ENCODE data around the gene ACAP3. TPM values are rescaled to one million over a fixed set of nuclear protein-coding genes. Genes with fewer than 3 reads are reported as not detected.

The ACAP3 gene
- total and polyA plus RNA-seq, 10 donors: 12.6 to 89.7 (median 41.5) TPM

DNA sequence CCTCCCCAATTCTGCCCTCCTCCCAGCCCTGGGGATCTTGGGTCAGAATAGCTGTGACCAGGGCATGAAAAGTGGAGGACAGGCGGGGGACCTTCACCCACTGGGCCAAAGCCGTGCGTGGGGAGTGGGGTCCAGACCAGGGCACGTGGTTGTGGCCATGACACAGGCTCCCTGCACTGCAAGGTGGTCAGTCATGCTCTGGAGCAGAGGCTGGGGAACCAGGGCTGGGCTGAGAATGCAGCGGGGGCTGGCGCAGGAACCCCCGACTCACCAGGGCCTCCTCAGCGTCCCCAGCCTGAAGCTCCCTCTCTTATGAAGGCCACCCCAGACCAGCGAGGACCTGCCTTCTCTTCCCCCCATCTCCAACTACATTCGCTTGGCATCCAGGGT lies 38.8 kb upstream of the ACAP3 start:
- H3K4me1 ChIP-seq: peaks cover 15 to 47% (median 33%) of the 10 kb centered on the region in 6 donors

DNA sequence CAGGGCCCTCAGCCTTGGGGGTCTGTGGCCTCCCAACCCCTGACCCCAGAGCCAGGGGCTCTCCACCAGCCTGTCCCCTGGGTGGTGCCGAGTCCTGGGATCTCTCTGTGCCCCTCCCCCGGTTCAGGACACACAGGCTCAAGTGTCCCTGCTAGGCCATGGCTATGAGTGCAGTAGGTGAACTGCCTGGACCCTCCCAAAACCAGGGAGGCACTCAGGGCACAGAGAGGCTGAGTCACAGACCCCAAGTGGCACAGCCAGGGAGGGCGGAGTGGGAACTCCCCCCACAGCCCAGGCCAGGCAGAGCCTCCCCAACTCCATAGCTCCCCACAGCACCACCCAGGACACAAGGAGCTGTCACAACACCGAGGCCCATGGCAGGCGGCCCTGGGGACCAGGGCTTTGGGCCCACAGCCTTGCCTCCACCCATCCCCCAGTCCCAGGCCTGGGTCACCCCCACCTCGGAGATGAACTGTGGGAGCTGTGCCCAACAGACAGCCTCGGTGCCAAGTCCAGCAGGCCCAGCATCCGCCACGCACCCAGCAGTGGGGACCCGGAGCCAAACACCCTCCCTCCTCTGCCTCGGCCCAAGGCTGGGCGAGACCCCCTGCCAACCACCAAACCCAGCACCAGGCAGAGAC lies 38.2 kb upstream of the ACAP3 start:
- TF ChIP-seq POLR2A (IDR thresholded peaks at IDR 0.05) (no peak), POLR2AphosphoS5 (IDR thresholded peaks at IDR 0.05) (no peak)
- TF ChIP-seq, protein P1, sequence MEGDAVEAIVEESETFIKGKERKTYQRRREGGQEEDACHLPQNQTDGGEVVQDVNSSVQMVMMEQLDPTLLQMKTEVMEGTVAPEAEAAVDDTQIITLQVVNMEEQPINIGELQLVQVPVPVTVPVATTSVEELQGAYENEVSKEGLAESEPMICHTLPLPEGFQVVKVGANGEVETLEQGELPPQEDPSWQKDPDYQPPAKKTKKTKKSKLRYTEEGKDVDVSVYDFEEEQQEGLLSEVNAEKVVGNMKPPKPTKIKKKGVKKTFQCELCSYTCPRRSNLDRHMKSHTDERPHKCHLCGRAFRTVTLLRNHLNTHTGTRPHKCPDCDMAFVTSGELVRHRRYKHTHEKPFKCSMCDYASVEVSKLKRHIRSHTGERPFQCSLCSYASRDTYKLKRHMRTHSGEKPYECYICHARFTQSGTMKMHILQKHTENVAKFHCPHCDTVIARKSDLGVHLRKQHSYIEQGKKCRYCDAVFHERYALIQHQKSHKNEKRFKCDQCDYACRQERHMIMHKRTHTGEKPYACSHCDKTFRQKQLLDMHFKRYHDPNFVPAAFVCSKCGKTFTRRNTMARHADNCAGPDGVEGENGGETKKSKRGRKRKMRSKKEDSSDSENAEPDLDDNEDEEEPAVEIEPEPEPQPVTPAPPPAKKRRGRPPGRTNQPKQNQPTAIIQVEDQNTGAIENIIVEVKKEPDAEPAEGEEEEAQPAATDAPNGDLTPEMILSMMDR (IDR thresholded peaks at IDR 0.05 in 8 of 11, conservative IDR thresholded peaks at IDR 0.05 in 3 of 11): no peak
- Histone ChIP-seq H3K4me1 (peaks cover 13 to 44% (median 30%) of the 10 kb centered on the region in 6 donors), H3K9me3 (no peaks in the 10 kb centered on the region), H3K27me3 (replicated peaks in 1 of 7) (no peaks in the 10 kb centered on the region), H3K36me3 (peaks cover 0 to 14% (median 0%) of the 10 kb centered on the region in 6 donors), H3K4me3 (no peak overlapping the region), H3K27ac (no peak overlapping the region)
- intact Hi-C loops (cut with DNase I; ENCODE audit: low total_unique reads): no loop called here
- 86 to 93% (median 87%) methylated on average over 6 to 12 of the region's 12 CpGs for WGBS, 5 donors
- DNase-seq: no peak

More for the DNA sequence above, 38.8 kb upstream of the ACAP3 start:
- intact Hi-C loops (cut with DNase I; ENCODE audit: low total_unique reads): no loop called here
- Histone ChIP-seq H3K27ac (no peak overlapping the region), H3K9me3 (no peaks in the 10 kb centered on the region), H3K27me3 (replicated peaks in 1 of 7) (peaks cover 0 to 2% (median 0%) of the 10 kb centered on the region in 7 donors), H3K4me3 (peak overlapping the region in 1 of 8 donors; percentile 91), H3K36me3 (peaks cover 0 to 10% (median 0%) of the 10 kb centered on the region in 6 donors)
- 91 to 97% (median 96%) methylated on average over 10 of the region's 10 CpGs for WGBS, 5 donors
- TF ChIP-seq, protein P1 (IDR thresholded peaks at IDR 0.05 in 8 of 11, conservative IDR thresholded peaks at IDR 0.05 in 3 of 11): no peak
- no peak for TF ChIP-seq POLR2AphosphoS5 (IDR thresholded peaks at IDR 0.05)
- no peak for TF ChIP-seq POLR2A (IDR thresholded peaks at IDR 0.05)
- DNase-seq: no peak

DNA sequence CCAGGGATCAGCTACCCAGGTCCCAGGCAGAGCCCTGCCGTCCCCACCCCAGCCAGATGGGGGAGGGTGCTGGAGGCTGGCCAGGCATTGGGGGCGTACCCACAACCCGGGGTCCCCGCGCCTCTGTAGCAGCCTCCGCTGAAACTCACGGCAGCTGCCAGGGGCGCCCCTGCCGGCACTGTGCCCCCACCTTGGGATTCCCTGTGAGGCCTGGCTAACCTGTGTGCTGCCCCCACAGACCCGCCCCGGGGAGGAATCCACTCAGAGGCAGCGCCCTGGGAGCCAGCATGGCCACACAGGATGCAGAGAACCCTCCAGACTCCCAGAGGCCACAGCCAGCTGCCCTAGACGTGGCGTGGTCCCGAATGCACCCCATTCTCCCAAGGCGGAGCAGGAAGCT lies 37.7 kb upstream of the ACAP3 start:
- Histone ChIP-seq H3K27ac (no peak overlapping the region), H3K9me3 (no peaks in the 10 kb centered on the region), H3K36me3 (peaks cover 0 to 16% (median under 1%) of the 10 kb centered on the region in 6 donors), H3K27me3 (replicated peaks in 1 of 7) (no peaks in the 10 kb centered on the region), H3K4me1 (peaks cover 13 to 44% (median 30%) of the 10 kb centered on the region in 6 donors), H3K4me3 (no peak overlapping the region)
- no peak for DNase-seq
- 82 to 94% (median 85%) methylated on average over 9 to 16 of the region's 16 CpGs for WGBS, 5 donors
- TF ChIP-seq, protein P1 (IDR thresholded peaks at IDR 0.05 in 8 of 11, conservative IDR thresholded peaks at IDR 0.05 in 3 of 11): no peak
- TF ChIP-seq POLR2A (IDR thresholded peaks at IDR 0.05) (no peak), POLR2AphosphoS5 (IDR thresholded peaks at IDR 0.05) (no peak)
- intact Hi-C loops (cut with DNase I; ENCODE audit: low total_unique reads): no loop called here

DNA sequence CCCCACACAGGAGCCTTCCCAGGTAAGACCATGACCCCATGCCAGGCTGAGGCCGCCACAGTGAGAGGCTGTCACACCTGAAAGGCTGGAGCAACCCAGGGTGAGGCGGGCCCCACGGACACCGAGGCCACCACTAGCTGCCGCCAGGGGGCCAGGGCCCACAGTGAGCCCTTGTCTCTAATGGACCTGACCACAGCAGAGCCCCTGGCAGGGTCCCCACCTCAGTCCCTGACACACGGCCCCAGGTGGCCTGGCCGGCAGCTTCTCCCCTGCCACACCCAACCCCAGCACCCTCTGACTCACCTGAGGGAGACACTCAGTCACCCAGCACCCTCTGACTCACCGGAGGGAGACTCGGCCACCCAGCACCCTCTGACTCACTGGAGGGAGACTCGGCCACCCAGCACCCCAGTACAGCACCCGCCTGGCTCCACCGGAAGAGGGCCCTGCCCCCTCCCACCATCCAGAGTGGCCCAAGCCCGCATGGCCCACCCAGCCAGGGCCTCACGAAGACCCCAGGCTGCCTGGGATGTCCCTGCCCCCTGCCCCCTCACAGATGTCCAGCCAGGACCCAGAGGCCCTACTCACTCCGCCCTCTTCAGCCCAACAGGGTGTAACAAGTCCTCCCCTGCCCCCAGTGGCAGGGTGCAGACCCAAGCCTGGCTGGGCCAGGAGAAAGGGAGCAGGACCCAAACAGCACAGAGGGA lies 37.1 kb upstream of the ACAP3 start:
- DNase-seq: no peak
- Histone ChIP-seq H3K4me3 (no peak overlapping the region), H3K27me3 (replicated peaks in 1 of 7) (no peaks in the 10 kb centered on the region), H3K27ac (no peak overlapping the region), H3K9me3 (no peaks in the 10 kb centered on the region), H3K4me1 (peaks cover 13 to 44% (median 30%) of the 10 kb centered on the region in 6 donors), H3K36me3 (peaks cover 0 to 22% (median 4%) of the 10 kb centered on the region in 6 donors)
- WGBS, 5 donors: 76 to 88% (median 85%) methylated on average over 7 to 15 of the region's 15 CpGs
- intact Hi-C loops (cut with DNase I; ENCODE audit: low total_unique reads): no loop called here
- TF ChIP-seq POLR2AphosphoS5 (IDR thresholded peaks at IDR 0.05): no peak
- TF ChIP-seq, protein P1 (IDR thresholded peaks at IDR 0.05 in 8 of 11, conservative IDR thresholded peaks at IDR 0.05 in 3 of 11): peak in 2 of 11 experiments; percentile 27 to 32
